ELR (cell line): ENCODE measurements around the gene PTPRG.
"Not testable (repeated sequence)": the region's sequence is repeated elsewhere in the genome, so short reads cannot be mapped to it uniquely, and the experiment has no call there.

Experiments
- DNase-seq: peaks from one replicate; pipeline ENCODE4 v3.0.0-alpha.2; 2015; ENCODE audit warnings: low read depth

PTPRG gene

DNA sequence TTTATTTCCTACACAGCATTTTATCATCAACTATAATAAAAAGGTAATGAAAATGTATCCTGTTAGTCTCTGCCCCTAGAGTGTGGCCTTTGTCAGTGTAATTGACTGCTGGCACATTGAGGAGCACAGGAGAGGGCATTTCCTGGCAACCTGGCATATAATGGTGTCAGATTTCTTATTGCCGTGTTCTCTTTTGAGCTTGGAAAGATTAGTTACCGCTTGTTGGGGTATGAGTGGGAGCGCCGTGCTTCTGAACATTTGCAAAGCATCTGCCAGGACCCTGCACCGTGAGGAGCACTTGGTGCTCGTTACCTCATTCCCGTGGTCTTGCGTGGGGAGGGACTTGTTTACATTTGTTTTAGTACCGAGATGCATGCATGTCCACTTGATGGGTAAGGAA, 124.4 kb downstream of the PTPRG start:
- DNase-seq, result no peak

DNA sequence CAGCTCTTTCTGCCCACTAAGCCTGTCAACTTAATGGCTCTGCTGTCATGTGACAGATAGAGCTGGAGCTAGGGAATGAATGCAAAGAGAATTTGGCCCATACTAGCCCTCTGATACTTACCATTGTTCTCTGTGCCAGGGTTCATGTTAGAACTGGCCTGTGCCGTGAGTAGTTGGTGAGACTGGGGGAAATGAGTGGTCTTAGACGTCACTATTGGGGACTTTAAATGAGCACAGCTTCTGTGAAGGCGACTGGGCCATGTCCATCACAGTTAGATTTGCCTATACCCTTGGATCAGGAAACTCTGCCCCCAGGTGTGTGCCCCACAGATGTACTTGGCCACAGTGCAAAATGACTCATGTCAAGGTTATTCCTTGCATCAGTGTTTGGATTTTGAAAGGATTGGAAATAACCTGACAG, 124.9 kb downstream of the PTPRG start:
- peak; percentile 27 for DNase-seq

DNA sequence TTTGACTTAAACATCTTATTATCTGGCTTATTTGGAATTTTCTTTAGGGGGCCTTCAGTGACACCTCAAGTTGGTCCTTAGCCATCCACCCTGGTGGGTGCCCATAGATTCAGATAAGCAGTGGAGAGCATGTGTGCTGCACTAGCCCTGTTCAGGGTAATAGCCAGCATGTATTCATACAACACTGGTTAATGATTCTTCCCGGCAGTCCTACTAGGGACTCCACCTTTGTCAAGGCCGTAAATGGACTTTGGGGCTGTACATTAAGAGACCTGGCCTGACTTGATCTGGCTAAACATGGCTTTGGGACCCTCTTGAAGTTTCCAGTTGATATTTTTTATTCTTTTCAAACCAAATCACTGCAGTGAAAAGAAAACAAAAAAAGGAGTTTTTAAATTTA, 125.8 kb downstream of the PTPRG start:
- no peak for DNase-seq

- no peak for DNase-seq
Observed at GRCh38 chr3:61687663-61688306, 126.4 kb downstream of the PTPRG start.

DNA sequence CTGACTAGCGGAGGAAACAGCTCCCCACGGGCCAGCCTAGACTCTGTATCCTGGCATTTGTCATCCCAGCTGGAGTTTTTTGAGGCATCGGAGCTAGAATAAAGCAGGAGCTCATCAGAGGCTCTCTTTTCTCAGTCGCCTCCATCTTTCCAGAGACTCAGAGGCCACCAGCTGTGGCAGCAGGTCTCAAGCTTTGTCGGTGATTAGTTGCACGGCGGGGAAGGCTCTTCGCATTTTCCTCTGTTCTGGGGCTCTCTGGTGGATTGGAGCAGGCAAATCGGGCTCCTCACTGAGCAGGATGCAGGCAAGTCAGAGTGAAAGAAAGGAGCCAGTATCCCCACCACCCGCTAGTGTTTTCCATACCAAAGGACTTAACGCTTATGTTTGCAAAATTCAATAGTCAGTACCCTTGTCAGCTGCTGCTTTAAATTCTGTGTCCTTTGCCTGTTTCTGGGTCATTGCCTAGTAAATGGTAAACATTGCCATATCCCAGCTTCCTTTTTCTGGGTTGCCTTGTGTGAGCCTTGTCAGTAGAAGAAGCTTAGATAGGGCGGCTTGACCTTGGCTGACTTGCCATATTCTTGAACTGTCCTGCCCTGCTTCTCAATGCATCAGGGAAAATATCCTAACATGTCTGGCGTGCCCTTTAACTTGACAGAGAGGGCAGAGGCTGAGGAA, 127.1 kb downstream of the PTPRG start:
- no peak for DNase-seq

DNA sequence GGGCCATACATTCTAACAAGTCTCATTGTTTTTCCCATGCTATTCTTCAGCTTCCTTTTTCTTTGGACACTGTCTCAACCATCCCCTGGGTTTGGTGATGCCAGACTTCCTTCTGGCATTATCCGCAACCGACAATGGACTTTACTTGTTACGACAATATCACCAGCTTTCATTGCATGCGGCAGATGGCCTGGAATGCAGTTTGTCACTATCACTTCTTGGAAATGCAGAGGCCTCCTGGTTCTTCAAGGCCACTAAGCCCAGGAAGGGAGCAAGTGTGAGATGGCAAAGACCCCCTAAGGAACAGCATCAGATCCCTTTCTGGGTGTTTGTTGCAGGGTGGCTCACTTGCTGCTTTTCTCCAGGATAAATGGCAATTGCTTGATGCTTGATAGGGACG, 128.6 kb downstream of the PTPRG start:
- DNase-seq, result no peak

DNA sequence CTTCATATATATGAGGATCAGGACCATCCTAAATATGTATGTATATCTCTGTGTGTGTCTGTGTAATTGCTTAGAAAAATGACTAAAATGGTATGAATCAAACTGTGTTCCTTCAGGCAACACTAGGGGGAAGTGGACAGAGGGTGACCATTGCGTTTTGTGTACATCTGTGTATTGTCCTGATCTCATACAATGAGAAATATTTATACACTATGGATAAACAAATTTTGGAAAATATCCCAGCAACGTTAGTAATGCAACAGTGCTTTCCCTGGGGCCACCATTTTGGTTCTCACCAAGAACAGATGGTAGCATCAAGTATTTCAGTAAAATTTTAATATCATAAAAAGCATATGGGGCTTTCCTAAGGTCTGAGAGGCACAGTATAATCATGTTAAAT, 130.1 kb downstream of the PTPRG start:
- peak; percentile 18 for DNase-seq

- DNase-seq, result no peak
Observed at GRCh38 chr3:61697301-61697700, 135.9 kb downstream of the PTPRG start.

DNA sequence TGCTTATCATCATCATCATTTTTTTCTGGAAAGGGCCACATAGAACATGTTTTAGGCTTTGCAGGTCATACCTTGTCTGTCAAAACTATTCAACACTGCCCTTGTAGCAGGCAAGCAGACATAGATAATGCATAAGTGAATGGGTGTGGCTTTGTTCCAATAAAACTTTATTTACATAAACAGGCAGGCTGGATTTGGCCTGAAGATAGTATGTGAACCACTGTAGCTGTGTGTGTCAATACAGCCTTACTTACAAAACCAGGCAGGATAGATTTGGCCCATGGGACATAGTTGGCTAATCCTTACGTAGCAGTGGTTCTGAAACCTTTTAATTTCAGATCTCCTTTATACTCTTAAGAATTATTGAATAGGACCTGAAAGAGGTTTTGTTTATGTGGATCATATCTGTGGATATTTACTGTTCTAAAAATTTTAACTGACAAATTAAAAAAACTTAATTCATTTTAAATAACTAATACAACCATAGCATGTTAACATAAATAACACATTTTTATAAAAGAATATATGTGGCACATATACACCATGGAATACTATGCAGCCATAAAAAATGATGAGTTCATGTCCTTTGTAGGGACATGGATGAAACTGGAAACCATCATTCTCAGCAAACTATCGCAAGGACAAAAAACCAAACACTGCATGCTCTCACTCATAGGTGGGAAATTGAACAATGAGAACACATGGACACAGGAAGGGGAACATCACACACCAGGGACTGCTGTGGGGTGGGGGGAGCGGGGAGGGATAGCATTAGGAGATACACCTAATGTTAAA, 137.1 kb downstream of the PTPRG start:
- DNase-seq, result not testable (repeated sequence)

- DNase-seq, result no peak
Observed at GRCh38 chr3:61699622-61700021, 138.3 kb downstream of the PTPRG start.

DNA sequence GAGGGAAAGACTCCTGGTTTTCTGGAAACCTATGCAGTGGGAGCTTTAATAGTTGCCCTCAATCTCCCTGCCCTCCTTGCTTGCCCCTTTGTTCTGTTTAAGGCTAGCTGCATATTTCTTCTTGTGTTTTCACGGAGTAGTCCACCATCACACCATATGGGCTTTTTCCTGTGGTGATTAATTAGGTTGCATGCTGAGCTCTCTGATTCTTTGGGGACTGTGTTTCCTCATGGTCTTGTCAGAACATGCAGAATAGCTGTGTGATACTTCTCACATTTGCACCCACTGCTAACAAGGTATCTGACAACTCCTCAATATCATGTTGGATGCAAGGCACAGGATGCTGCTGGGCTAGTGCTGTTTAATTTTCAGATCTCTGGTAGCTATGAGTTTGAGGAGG, 139.6 kb downstream of the PTPRG start:
- DNase-seq, result no peak

- no peak for DNase-seq
Observed at GRCh38 chr3:61702453-61702852, 141.1 kb downstream of the PTPRG start.

DNA sequence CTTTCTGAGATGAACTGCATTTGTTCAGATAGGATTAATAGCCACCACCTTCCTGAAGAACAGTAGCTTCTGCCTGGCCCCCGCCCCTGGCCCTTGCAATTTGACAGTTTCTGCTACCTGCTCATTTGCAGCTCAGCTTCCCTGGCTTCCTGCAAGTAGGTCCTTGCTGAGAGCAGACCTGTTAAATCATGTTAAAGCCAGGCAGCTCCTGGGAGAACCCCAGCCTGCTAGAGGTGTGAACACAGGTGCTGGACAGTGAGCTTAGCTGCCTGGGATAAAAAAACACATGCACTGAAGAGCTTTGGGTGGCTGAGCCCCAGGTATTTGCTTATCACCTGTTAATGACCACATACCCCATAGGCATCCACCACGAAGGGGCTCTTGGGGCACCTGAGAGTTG, 143.4 kb downstream of the PTPRG start:
- DNase-seq, result no peak

- no peak for DNase-seq
Observed at GRCh38 chr3:61707492-61707891, 146.1 kb downstream of the PTPRG start.

GRCh38 chr3:61710920-61711319, 149.5 kb downstream of the PTPRG start:
- DNase-seq, result not testable (repeated sequence)

DNA sequence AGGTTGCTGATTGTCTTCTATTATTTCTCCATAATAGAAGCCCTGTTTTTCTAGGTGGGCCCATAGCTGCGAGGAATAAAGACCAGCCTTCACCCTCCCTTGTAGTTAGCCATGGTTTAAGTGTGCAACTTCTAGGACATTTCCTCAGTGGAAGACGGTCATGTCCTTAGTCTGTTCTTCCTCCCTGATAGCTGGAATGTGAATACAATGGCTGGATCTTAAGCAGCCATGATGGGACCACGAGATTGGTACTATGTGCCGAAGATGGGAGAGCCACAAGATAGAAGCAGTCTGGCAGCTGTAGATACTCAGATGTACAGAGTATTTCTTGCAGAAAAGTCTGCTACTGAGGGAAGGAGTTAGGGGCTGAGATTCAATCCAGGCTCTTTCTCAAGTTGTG, 152.9 kb downstream of the PTPRG start:
- DNase-seq, result no peak

DNA sequence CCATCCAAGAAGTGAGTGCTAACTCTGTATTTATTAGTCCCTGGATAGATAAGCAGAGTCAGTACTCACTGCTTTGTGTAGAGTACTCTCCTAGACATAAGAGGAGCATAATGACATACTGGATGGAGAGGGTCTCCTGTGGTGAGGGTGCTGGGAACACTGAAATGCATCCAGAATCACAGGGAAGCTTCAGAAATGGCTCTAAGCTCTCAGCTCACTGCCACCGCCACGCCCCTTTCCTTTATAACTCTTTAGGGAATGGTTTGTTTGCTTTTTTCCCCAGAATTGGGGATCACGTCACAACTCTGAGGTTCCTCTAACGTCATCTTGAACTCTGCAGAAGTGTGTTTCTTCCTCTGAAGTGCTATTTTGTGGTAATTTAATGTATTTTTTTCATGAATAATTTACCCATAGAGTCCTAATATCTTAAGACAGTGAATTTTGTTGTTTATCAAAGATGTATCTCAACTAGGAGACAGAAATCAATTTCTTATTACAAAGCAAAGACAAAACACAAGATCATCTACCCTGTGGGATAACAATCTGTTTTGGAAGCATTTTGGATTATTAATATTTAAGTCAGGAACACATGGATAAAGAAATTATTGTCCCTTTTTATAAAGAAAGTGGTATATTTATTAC, 154.6 kb downstream of the PTPRG start:
- no peak for DNase-seq

- not testable (repeated sequence) for DNase-seq
Observed at GRCh38 chr3:61716693-61717092, 155.3 kb downstream of the PTPRG start.

- DNase-seq, result no peak
Observed at GRCh38 chr3:61718565-61718964, 157.2 kb downstream of the PTPRG start.

GRCh38 chr3:61719278-61719977, 158.1 kb downstream of the PTPRG start:
- no peak for DNase-seq

DNA sequence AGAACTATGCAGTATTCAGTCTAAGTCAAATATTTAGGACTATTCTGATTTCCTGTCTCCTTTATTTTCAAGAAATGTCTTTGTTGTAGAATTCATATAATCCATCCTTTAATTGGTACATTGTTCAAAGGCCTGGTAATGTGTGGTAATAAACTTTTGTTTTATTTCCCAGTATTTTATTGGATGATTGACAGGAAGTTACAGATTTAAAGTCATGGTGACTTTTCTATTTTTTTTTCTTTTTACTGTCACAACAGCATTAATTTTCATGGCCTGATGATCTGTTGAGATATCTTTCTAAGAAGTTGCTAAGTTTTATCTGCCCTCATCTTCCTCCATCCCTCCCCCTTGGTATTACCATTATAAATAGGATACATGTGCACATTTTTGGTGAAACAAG, 161.7 kb downstream of the PTPRG start:
- no peak for DNase-seq

GRCh38 chr3:61724183-61724582, 162.8 kb downstream of the PTPRG start:
- no peak for DNase-seq
